ENCODE results near the gene MRPL22. TPM values are rescaled to one million over a fixed set of nuclear protein-coding genes. Genes with fewer than 3 reads are reported as not detected.

The MRPL22 gene
- total RNA-seq, 4 donors from 2014 or later = 9.4 to 13.2 (median 12.5) TPM; not detected in 1

- no peak for DNase-seq
- intact Hi-C loops (cut with DNase I; ENCODE audit: low total_unique reads) (no loop called here), in situ Hi-C loops (cut with MboI; ENCODE audit: low pct_ligation_motif_present in 1 of 4, low pct_unique_long_range_greater_than_20kb in 1 of 4, low sequenced_read_pairs in 3 of 4) (no loop called here)
- no peaks in the 10 kb centered on the region for H3K9me3 ChIP-seq
- 82 to 96% methylated on average over 3 to 5 of the region's 5 CpGs for WGBS, 2 donors (ENCODE audit: low coverage in 1 of 2)
- no peaks in the 10 kb centered on the region for H3K27me3 ChIP-seq
- H3K27ac ChIP-seq = no peak overlapping the region
- TF ChIP-seq, protein P1, sequence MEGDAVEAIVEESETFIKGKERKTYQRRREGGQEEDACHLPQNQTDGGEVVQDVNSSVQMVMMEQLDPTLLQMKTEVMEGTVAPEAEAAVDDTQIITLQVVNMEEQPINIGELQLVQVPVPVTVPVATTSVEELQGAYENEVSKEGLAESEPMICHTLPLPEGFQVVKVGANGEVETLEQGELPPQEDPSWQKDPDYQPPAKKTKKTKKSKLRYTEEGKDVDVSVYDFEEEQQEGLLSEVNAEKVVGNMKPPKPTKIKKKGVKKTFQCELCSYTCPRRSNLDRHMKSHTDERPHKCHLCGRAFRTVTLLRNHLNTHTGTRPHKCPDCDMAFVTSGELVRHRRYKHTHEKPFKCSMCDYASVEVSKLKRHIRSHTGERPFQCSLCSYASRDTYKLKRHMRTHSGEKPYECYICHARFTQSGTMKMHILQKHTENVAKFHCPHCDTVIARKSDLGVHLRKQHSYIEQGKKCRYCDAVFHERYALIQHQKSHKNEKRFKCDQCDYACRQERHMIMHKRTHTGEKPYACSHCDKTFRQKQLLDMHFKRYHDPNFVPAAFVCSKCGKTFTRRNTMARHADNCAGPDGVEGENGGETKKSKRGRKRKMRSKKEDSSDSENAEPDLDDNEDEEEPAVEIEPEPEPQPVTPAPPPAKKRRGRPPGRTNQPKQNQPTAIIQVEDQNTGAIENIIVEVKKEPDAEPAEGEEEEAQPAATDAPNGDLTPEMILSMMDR (IDR thresholded peaks at IDR 0.05) = peak in 3 of 5 experiments; percentile 8 to 33 (median 17)
- no peak for TF ChIP-seq POLR2A (IDR thresholded peaks at IDR 0.05)
- no peak for TF ChIP-seq POLR2AphosphoS5 (IDR thresholded peaks at IDR 0.05)
- no peak for TF ChIP-seq EP300 (IDR thresholded peaks at IDR 0.05; ENCODE audit: low read depth)
- H3K4me3 ChIP-seq = no peak overlapping the region
- peaks cover 0 to 23% (median 4%) of the 10 kb centered on the region in 4 donors for H3K36me3 ChIP-seq
- no peaks in the 10 kb centered on the region for H3K4me1 ChIP-seq
These were observed 26.6 kb downstream of the MRPL22 start for GRCh38 chr5:154967421-154968024.

DNA sequence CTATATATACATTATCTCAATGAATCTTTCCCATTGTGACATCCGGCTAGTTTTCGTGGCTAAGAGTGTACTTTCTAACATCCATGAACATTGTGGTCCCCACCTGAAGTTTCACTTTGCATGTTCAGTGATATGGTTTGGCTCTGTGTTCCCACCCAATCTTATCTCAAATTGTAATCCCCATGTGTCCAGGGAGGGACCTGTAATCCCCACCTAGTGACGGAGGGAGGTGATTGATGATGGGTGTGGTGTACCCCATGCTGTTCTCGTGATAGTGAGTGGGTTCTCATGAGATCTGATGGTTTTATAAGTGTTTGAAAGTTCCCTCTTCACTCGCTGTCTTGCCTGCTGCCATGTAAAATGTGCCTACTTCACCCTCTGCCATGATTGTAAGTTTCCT lies 28.1 kb downstream of the MRPL22 start:
- in situ Hi-C loops (cut with MboI; ENCODE audit: low pct_ligation_motif_present in 1 of 4, low pct_unique_long_range_greater_than_20kb in 1 of 4, low sequenced_read_pairs in 3 of 4) = no loop called here
- H3K4me3 ChIP-seq = no peak overlapping the region
- no peaks in the 10 kb centered on the region for H3K4me1 ChIP-seq
- 93 to 100% methylated on average over 3 to 5 of the region's 5 CpGs for WGBS, 2 donors (ENCODE audit: low coverage in 1 of 2)
- intact Hi-C loops (cut with DNase I; ENCODE audit: low total_unique reads) = no loop called here
- no peak overlapping the region for H3K27ac ChIP-seq
- H3K36me3 ChIP-seq = peaks cover 0 to 23% (median 2%) of the 10 kb centered on the region in 4 donors
- TF ChIP-seq EP300 (IDR thresholded peaks at IDR 0.05; ENCODE audit: low read depth) = no peak
- no peak for TF ChIP-seq POLR2A (IDR thresholded peaks at IDR 0.05)
- TF ChIP-seq, protein P1 (IDR thresholded peaks at IDR 0.05) = no peak
- no peak for TF ChIP-seq POLR2AphosphoS5 (IDR thresholded peaks at IDR 0.05)
- no peaks in the 10 kb centered on the region for H3K27me3 ChIP-seq
- DNase-seq = no peak
- no peaks in the 10 kb centered on the region for H3K9me3 ChIP-seq

GRCh38 chr5:154970759-154971158 lies 29.9 kb downstream of the MRPL22 start:
- Histone ChIP-seq H3K27me3 (no peaks in the 10 kb centered on the region), H3K4me1 (no peaks in the 10 kb centered on the region), H3K9me3 (no peaks in the 10 kb centered on the region), H3K27ac (no peak overlapping the region), H3K36me3 (peaks cover 0 to 23% (median 2%) of the 10 kb centered on the region in 4 donors), H3K4me3 (no peak overlapping the region)
- TF ChIP-seq POLR2A (IDR thresholded peaks at IDR 0.05) (no peak), EP300 (IDR thresholded peaks at IDR 0.05; ENCODE audit: low read depth) (no peak), POLR2AphosphoS5 (IDR thresholded peaks at IDR 0.05) (no peak)
- TF ChIP-seq, protein P1 (IDR thresholded peaks at IDR 0.05) = no peak
- in situ Hi-C loops (cut with MboI; ENCODE audit: low pct_ligation_motif_present in 1 of 4, low pct_unique_long_range_greater_than_20kb in 1 of 4, low sequenced_read_pairs in 3 of 4) = no loop called here
- no peak for DNase-seq
- intact Hi-C loops (cut with DNase I; ENCODE audit: low total_unique reads) = no loop called here

GRCh38 chr5:154971501-154971900 lies 30.6 kb downstream of the MRPL22 start:
- TF ChIP-seq, protein P1 (IDR thresholded peaks at IDR 0.05) = no peak
- TF ChIP-seq POLR2A (IDR thresholded peaks at IDR 0.05) (no peak), POLR2AphosphoS5 (IDR thresholded peaks at IDR 0.05) (no peak), EP300 (IDR thresholded peaks at IDR 0.05; ENCODE audit: low read depth) (no peak)
- DNase-seq = no peak
- Histone ChIP-seq H3K36me3 (peaks cover 0 to 23% (median 1%) of the 10 kb centered on the region in 4 donors), H3K4me3 (no peak overlapping the region), H3K9me3 (no peaks in the 10 kb centered on the region), H3K27me3 (no peaks in the 10 kb centered on the region), H3K27ac (no peak overlapping the region), H3K4me1 (no peaks in the 10 kb centered on the region)
- in situ Hi-C loops (cut with MboI; ENCODE audit: low pct_ligation_motif_present in 1 of 4, low pct_unique_long_range_greater_than_20kb in 1 of 4, low sequenced_read_pairs in 3 of 4) = no loop called here
- intact Hi-C loops (cut with DNase I; ENCODE audit: low total_unique reads) = no loop called here
- 66 to 83% methylated on average over 2 of the region's 2 CpGs for WGBS, 2 donors (ENCODE audit: low coverage in 1 of 2)

Measured in transverse colon (tissue), 4 donors.